Measurements from ENCODE around the gene DBH.

Gene DBH

DNA sequence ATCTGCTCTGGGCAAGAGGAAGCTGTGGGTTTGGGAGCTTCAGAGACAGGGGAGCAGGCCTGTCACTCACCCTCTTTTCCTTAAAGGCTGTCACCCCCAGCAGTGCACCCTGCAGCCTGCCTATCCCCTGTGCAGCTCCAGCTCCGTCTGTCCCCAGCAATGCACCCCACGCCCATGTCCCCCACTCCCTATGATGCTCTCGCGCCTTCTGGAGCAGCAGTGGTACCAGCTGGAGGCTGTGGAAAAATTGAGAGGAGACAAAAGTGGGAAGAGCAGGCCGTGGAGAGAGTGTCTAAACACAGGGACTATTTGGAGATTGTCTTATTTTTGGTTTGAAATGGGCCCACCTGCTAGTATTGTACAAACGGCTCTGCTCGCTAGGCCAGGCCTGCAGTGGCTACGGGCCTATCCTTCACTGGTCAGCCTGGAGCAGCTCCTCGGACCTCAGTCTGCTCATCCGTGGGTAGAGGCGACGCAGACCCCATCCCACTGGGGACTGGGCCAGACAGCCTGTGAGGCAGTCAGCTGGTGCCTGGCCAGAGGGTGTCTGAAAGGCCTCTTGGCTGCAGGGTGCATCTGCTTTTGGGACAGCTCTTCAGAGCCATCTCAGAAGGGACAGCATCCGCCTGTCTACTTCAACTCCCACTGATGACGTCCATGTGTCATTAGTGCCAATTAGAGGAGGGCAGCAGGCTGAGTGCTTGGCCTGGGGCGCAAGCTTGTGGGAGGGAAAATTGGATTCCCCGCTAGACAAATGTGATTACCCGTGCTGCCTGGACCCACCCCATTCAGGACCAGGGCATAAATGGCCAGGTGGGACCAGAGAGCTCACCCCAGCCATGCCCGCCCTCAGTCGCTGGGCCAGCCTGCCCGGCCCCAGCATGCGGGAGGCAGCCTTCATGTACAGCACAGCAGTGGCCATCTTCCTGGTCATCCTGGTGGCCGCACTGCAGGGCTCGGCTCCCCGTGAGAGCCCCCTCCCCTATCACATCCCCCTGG lies at the start of gene DBH:
TSS of gene DBH (plus strand) at position 831 of the 999 bp plus-strand sequence. CDS start at position 840, 9 bp downstream.
- no peak for DNase-seq (ENCODE audit: low read depth in 3 of 3, low spot score in 1 of 3)

DNA sequence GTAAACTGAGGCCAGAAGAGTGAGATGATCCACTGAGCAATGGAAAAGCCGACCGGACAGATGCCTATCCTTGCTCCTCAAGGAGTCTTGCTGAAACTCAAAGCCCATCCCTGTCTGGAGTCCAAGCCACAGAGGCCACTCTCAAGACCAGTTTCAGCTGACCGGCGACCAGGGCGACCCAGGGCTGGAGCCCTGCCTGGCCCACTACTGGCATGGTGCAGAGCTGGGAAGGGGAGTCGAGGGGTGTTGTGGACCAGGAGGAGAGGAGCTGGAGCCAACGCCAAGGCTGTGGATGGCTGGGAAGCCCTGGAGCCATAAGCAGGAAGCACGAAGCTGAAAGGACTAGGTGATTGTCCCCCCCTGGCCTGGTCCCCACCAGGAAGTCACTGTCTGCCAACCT lies 49.1 kb upstream of the DBH start:
- no peak for DNase-seq (ENCODE audit: low read depth in 3 of 3, low spot score in 1 of 3)

DNA sequence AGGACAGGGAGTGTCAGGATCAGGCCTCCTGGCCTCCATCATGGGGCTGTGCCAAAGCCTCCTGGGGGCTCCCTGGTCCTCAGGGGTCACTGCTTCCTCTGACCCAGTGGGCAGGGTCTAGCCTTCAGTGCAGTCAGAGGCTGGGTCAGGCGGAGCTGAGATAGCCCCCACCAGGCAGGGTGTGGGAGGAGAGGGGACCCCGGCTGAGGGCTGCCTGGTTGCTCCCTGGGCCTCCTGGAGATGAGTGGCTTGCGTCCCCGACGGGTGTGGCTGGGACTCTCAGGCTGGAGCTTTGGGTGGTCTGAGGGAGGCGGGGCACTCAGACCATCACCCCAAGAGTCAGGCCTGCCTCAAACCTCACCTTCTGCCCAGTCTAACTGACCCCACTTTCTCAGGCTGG lies 48.7 kb upstream of the DBH start:
- no peak for DNase-seq (ENCODE audit: low read depth in 3 of 3, low spot score in 1 of 3)

DNA sequence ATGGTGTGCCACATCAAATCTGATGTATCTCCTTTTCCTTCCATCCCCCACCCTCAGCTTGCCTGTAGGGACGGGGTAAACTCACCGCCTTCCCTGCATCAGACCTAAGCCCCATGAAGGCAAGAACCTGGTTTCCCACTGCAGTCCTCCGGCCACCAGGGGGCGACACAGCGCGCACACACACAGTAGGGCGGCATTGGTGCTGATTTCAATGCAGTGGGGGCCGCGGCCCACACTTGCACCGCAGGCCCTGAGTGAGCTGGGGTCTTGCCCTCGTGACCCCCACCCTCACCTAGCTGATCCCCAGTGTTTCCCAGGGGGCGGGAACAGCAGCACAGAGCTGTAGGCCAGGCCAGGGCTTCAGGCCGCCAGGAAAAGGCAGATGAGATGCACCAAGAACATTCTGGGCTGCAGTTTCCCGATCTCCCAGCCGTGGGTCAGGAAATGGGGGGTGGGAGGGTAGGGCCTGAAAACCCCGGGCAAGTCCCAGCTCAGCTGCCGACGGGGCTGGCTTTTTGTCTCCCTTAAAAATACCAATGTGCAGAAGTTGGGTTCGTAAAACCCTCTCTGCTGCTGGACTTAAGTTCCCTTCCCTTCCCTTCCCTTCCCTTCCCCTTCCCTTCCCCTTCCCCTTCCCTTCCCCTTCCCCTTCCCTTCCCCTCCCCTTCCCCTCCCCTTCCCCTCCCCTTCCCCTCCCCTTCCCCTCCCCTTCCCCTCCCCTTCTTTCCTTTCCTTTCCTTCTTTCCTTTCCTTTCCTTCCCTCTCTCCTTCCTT lies 46.5 kb upstream of the DBH start:
- DNase-seq (ENCODE audit: low read depth in 3 of 3, low spot score in 1 of 3) = peak in 2 of 3 donors; percentile 22 to 26

DNA sequence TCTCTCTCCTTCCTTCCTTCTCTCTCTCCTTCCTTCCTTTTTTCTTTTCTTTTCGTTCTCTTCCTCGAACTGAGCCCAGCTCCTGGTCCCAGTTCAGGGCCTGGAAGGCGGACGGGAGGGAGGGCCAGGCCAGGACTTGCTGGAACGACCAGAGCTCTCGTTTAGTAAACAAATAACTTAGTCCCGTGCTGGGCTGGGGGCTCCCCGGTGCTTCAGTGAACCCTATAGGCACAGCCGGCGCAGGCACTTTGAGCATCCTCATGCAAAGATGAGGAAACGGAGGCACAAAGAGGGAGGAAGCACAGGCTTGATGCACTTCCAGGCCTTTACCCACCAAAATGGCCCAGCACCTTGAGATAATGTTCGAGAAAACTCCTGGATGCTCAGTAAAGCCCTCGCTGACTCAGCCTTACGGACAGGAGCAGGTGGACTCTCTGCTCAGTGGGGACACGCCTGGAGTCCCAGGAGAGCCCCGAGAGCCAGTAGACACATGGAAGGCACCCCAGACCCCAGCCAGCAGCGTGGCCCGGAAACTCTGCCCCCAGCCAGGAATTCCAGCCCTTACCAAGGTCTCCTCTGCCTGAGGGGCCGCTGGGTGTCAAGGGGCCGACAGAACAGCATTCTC lies 45.8 kb upstream of the DBH start:
- DNase-seq (ENCODE audit: low read depth in 3 of 3, low spot score in 1 of 3) = no peak

DNA sequence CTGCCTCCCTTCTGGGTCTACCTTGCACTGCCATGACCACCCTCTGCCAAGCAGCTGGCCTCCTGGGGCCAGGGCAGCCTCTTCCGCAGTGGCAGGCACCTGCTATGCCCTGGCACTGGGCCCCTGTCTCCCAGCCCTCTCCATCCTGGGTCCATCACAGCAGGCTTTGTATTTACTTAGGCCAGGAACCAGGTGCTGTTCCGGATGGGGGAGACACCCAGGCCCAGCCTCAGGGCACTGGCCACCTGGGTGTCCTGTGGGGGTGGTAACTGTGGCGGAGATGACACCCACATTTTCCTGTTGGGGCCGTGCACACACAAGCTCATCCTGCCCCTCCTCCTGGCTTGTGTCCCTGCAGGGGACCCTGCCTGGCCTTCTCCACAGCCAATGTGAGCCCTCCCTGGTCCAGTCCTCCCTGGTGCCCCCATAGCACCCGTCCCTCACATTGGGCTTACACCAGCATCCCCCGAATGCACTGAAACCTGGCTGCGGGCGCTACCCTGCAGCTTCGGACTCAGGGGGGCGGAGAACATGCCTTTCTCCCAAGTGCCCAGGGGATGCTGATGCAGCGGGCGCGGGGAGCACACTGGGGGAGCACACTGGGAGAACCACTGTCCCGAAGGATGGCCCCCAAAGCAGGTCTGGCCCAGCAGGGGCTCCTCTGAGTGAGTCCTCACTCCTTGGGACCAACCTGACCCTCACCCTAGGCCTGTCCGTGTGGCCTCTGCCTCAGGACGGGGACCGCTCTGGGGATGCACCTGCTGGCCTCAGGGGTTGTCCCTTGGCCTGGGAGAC lies 44.9 kb upstream of the DBH start:
- no peak for DNase-seq (ENCODE audit: low read depth in 3 of 3, low spot score in 1 of 3)

DNA sequence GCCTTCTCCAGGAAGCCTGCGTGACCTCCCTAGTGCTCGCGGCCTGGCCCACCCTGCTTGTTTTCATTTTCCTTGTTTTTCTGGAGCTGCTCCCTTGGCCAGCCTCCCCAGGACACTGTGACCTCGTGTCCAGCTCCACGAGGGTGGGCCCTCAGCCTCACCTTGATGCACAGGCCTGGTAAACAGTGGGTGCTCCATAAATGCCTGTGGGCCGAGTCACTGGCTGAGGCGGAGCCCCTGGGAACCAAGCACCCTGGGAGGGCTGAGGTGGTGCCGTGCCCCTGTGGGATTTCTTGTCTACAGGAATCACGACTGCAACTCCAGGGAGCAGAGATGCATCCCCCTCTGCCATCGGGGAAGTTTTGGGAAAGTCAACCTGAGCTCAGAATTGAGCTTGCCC lies 44.2 kb upstream of the DBH start:
- no peak for DNase-seq (ENCODE audit: low read depth in 3 of 3, low spot score in 1 of 3)

DNA sequence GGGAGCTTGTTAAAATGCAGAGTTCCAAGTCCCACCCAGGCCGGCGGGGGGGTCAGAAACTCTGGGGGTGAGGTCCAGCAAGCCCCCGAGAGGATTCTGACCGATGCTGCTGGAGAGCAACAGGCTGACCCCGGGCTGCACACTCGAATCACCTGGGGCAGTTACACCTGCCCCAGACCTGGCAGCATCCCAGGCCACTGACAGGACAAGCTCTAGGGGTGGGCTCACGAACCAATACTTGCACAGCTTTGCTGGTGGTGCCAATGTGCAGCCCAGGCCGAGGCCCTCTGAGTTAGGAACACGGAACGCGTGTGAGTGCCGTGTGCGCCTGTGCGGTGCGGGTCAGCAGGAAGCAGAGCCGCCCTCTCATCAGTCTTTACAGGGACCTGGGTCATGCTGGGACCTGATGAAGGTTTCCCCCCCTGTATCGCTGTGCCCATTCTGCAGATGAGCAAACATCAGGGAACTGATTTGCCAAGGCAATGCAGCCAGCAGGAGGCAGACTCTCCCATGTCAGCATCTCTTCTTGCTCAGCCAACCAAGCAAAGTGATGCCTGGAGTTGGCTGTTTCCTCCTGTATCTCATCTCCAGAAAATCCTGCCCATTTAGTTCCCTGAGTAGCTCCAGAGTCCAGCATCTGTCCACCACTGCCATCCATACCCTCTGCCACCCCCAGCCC lies 43.3 kb upstream of the DBH start:
- DNase-seq (ENCODE audit: low read depth in 3 of 3, low spot score in 1 of 3) = no peak

DNA sequence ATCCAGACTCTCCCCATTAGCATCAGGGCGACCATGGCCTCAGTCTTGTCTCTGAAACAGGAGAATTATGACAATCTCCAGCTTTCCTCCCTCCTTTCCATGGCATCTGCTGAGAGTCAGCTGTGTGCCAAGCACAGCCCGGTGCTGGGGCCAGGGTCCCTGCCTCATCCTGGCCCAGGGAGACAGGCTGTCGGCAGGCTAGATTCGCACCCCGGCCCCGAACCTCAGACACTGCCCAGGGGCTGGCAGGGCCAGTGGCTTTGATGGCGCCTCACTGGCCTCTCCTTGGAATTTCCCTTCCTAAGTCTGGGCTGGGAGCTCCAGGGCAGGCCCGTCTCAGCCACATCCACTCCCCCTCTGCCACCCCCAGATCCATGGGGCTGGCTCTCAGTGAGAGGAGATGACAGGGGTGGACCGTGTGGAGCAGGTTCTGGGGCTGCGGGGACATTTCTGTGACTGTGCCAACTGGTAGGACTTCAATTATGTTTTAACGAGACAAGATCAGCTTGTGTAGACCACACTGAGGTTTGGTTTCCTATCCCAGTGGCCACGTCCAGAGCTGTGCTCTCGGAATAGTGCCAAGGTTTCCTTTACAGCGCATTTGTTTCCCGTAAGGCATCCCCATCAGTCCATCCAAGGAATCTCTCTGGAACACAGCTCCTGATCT lies 42.4 kb upstream of the DBH start:
- DNase-seq (ENCODE audit: low read depth in 3 of 3, low spot score in 1 of 3) = no peak

DNA sequence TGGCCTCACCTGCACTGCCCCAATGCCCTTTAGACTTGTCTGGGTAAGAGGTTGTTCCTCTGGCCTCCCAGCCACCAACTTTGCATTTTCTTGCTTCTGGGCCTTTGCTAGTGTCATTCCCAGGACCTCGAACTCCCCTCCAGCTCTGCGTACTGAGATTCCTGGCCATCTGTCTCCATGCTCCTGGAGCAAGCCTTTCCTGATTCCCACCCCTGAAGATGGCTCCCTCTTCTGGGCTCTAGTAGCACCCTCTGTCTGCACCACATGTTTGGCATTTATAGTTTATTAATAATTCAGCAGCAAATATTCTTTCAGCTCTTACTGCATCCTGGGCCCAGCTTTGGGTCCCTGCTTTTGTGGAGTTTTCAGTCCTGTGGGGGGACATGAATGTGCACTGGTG lies 41.9 kb upstream of the DBH start:
- no peak for DNase-seq (ENCODE audit: low read depth in 3 of 3, low spot score in 1 of 3)

DNA sequence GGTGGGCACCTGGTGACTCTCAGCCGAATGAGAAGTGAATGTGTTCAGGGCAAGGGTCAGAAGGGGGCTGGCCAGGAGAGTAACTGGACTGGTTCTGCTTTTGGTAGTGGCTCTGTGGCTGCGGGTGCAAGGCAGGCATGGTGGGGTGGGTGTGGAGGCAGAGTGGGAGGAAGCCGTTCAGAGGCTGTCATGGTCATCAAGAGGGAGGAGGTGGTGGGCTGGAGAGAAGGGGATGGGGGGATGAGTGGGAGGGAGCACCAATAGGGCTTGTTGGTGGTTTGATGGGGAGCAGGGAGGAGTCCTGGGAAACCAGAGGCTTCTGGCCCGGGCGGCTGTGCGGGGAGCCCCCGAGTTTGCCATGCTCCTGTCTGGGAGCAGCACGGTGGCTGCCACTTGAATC lies 40.3 kb upstream of the DBH start:
- no peak for DNase-seq (ENCODE audit: low read depth in 3 of 3, low spot score in 1 of 3)

DNA sequence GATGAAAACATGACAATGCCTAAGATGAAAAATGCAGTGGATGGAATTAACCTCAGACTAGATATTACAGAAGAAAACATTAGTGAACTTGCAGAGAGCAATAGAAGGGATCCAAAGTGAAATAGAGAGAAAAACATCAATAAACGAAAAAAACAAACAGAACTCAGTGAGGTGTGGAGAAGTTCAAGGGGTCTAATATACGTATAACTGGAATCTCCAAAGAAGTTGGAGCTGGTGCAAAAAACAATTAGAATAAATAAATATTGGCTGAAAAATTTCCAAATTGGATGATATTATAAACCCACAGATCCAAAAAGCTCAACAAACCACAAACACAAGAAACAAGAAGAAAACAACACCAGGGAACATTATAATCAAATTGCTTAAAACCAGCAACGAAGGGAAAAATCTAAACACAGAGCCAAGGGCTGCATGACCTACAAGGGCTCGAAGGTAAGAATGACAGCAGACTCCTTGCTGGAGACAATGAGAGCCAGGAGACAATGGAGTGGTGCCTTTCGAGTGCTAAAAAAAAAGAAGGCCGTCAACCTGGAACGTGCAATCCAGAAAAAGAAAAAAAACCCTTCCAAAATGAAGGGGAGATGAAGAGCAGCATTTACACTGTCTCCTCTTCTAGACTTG lies 38.7 kb upstream of the DBH start:
- DNase-seq (ENCODE audit: low read depth in 3 of 3, low spot score in 1 of 3) = no peak

DNA sequence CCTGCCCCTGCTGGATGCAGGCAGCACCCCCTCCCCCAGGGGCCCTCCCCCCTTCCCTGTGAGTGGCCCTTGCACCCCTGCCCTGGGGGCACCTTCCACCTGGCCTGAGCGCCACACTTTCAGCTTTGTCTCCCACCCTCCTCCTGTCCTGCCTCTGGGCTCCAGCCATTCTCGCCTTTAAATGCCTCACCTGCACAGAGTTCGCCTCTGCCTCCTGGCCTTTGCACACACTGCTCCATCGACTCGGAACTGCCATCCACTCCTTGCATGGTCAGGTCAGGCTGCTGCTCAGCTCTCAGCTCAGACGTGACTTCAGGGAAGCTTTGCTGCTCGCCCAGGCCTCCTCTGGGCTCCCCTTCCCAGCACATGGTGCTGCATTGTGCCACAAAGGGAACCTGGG lies 37.2 kb upstream of the DBH start:
- no peak for DNase-seq (ENCODE audit: low read depth in 3 of 3, low spot score in 1 of 3)

DNA sequence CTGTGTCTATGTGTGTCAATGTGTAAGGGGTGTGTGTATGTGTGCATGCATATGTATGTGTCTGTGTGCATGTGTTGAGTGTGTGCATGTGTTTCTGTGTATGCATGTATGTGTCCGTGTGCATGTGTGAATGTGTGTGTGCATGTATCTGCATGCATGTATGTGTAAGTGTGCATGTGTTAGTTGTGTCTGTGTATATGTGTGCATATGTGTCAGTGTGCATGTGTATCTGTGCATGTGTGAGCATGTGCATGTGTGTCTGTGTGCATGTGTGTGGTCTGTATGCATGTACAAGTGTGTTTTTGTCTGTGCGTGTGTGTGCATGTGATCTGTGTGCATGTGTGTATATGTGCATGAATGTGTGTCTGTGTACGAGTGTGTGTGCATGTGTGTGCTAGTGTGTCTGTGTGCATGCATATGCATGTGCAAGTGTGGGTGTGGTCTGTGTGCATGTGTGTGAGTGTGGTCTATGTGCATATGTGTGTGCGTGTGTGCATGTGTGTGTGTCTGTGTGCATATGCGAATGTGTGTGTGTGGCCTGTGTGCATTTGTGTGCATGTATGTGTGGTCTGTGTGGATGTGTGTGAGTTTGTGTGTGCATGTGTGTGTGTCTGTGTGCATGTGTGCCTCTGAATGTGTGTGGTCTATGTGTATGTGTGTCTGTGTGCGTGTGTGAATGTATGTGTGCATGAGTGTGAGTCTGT lies 36.5 kb upstream of the DBH start:
- DNase-seq (ENCODE audit: low read depth in 3 of 3, low spot score in 1 of 3) = no peak

DNA sequence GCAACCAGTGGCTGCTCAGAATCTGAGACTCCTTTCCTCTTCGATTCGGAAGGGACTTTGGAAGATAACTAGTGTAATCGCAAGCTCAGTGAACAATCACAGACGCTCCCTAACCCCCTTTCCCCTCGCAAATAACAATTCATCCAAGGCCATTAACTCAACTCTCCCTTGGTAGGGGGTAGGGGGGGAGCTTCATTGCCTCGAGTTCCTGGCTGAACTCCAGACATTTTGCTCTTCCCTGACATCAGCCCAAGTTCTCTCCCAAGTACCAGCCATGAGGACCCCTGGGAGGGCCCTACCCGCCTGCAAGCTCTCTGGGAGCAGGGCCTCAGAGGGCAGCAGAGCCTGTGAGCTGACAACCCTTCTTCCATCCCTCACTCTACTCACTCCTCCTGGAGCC lies 35.4 kb upstream of the DBH start:
- DNase-seq (ENCODE audit: low read depth in 3 of 3, low spot score in 1 of 3) = no peak

DNA sequence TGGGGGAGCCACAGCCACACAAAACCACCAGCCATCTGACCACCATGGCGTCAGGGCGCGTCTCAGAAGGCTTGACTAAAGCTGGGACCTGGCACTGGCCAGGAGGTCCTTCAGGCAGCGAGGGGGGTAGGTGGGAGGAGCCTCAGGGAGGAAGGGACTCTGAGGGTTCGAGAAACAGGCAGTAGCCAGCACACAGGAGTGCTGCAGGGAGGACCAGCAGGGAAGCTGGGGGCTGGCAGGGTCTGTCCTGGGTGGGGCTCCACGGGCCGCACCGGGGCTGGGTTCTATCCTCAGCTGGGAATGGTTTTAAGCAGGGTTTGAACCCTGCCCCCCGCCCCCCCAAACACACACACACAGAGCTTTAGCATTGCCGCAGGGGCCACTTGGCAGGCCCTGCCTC lies 34.4 kb upstream of the DBH start:
- DNase-seq (ENCODE audit: low read depth in 3 of 3, low spot score in 1 of 3) = no peak

DNA sequence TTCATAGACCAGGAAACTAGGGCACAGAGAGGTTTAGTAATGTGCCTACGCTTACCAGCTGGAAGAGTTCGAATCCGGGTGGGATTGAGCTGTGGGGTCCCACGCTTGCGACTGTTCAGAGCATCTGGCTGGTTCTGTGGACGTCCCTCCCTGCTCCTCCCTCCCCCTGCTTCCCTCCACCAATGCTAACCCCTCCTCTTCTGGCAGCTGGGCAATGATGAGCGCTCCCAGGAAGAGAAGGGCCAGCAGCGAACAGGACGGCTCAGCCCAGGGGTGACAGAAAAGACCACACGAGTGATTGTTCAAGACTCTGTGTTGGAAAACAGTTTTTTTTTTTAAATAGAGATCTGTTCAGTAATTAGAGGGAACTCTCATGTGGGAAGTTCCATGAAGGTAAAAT lies 33.9 kb upstream of the DBH start:
- DNase-seq (ENCODE audit: low read depth in 3 of 3, low spot score in 1 of 3) = no peak

DNA sequence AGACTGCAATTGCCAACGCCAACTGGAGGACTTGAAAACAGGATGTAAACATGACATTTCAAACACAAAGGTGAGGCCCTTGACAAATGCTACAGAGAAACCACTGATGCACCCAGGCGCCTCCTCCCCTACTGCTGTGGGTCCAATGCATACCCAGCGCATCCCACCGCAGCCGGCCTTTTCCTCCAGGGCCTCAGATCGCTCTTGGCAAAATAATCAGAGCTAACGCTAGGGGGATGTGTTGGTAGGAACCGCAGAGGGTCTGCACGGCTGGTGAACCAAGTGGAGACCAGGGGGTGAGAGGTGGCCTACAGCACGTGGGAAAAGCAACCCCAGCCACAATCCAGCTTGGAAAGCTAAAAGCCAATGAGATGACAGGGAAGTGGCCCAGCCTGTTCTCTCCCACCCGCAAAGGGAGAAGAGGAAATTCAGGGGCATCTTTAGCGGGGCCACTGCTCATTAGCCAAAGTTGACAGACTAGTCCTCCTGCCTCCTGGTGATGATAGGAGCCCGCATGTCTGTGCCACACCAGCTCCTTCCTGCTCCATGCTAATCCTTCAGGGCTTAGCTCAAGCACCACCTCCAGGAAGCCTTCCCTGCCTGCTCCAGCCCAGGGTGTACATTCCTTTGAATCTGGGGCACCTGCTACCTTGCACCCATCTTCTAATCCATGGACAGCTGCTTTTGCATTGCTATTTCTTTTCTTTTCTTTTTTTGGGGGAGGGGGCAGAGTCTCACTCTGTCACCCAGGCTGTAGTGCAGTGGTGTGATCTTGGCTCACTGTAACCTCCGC lies 32.8 kb upstream of the DBH start:
- DNase-seq (ENCODE audit: low read depth in 3 of 3, low spot score in 1 of 3) = no peak
